SK-N-SH treated with all-trans-retinoic acid at 6 μM for 48 hours (cell line): Measurements from ENCODE around the gene LDHD.

ENCODE experiments used
- ATAC-seq: fragments of 200-7000 bp; cut with Tn5 transposase; 3 replicates; pipeline ENCODE4 v1.9.1; 2020; ENCODE audit warnings: mild to moderate bottlenecking, moderate library complexity
- BACH2 ChIP-seq: fragments of 250-450 bp; sonication (Bioruptor Pico); IDR thresholded peaks from 2 replicates; pipeline ENCODE4 v1.9.0; 2021; ENCODE audit warnings: mild to moderate bottlenecking, borderline replicate concordance
- CSDC2 ChIP-seq: fragments of 250-450 bp; sonication (Bioruptor Pico); IDR thresholded peaks from 2 replicates; pipeline ENCODE4 v1.5.0; 2020; ENCODE audit warnings: mild to moderate bottlenecking, moderate library complexity
- ESRRG ChIP-seq: fragments of 250-450 bp; sonication (Bioruptor Pico); IDR thresholded peaks from 2 replicates; pipeline ENCODE4 v1.6.1; 2021; ENCODE audit warnings: mild to moderate bottlenecking
- GLIS3 ChIP-seq: fragments of 250-450 bp; sonication (Bioruptor Pico); IDR thresholded peaks from 2 replicates; pipeline ENCODE4 v1.5.0; 2020; ENCODE audit warnings: mild to moderate bottlenecking, moderate library complexity
- ISL1 ChIP-seq: fragments of 250-450 bp; sonication (Bioruptor Pico); IDR thresholded peaks from 2 replicates; pipeline ENCODE4 v2.1.2; 2022; ENCODE audit warnings: mild to moderate bottlenecking, moderate library complexity
- OSR1 ChIP-seq: fragments of 250-450 bp; sonication (Bioruptor Pico); IDR thresholded peaks from 2 replicates; pipeline ENCODE4 v1.8.0; 2022; ENCODE audit warnings: moderate library complexity, mild to moderate bottlenecking, inconsistent platforms
- PPARA ChIP-seq: fragments of 250-450 bp; sonication (Bioruptor Pico); IDR thresholded peaks from 2 replicates; pipeline ENCODE4 v1.5.0; 2020; ENCODE audit warnings: mild to moderate bottlenecking, borderline replicate concordance
- RARB ChIP-seq: fragments of 250-450 bp; sonication (Bioruptor Pico); IDR thresholded peaks from 2 replicates; pipeline ENCODE4 v1.8.0; 2021; ENCODE audit warnings: mild to moderate bottlenecking, moderate library complexity
- SNAI2 ChIP-seq: fragments of 250-450 bp; sonication (Bioruptor Pico); IDR thresholded peaks from 2 replicates; pipeline ENCODE4 v1.5.0; 2020; ENCODE audit warnings: mild to moderate bottlenecking, moderate library complexity
- TCF4 ChIP-seq: fragments of 250-450 bp; sonication (Bioruptor Pico); IDR thresholded peaks from 2 replicates; pipeline ENCODE4 v1.8.0; 2021; ENCODE audit warnings: mild to moderate bottlenecking, moderate library complexity, borderline replicate concordance
- TOX ChIP-seq: fragments of 250-450 bp; sonication (Bioruptor Pico); IDR thresholded peaks from 2 replicates; pipeline ENCODE4 v1.8.0; 2021; ENCODE audit warnings: mild to moderate bottlenecking, moderate library complexity, borderline replicate concordance
- ZC3H10 ChIP-seq: fragments of 250-450 bp; sonication (Bioruptor Pico); IDR thresholded peaks from 2 replicates; pipeline ENCODE4 v1.5.1; 2021; ENCODE audit warnings: mild to moderate bottlenecking, moderate library complexity
- ZFP3 ChIP-seq: fragments of 250-450 bp; sonication (Bioruptor Pico); IDR thresholded peaks from 2 replicates; pipeline ENCODE4 v1.5.0; 2020; ENCODE audit warnings: mild to moderate bottlenecking, moderate library complexity
- ZFP30 ChIP-seq: fragments of 450-650 bp; formaldehyde crosslinking; IDR thresholded peaks from 2 replicates; pipeline ENCODE4 v1.5.0; 2022; ENCODE audit warnings: mild to moderate bottlenecking, moderate library complexity
- ZNF565 ChIP-seq: fragments of 450-650 bp; formaldehyde crosslinking; conservative IDR thresholded peaks from 2 replicates; pipeline ENCODE4 v1.5.0; 2020; ENCODE audit warnings: low read depth, mild to moderate bottlenecking, moderate library complexity
- ZNF8 ChIP-seq: fragments of 450-650 bp; formaldehyde crosslinking; IDR thresholded peaks from 2 replicates; pipeline ENCODE4 v1.5.0; 2020; ENCODE audit warnings: mild to moderate bottlenecking, moderate library complexity
- TF ChIP-seq, protein P1 (sequence below): fragments of 250-450 bp; sonication (Bioruptor Pico); IDR thresholded peaks from 2 replicates; pipeline ENCODE4 v1.5.0; 2020; ENCODE audit warnings: mild to moderate bottlenecking, moderate library complexity
- TF ChIP-seq, protein P2 (sequence below): fragments of 250-450 bp; sonication (Bioruptor Pico); IDR thresholded peaks from 2 replicates; pipeline ENCODE4 v1.8.0; 2021; ENCODE audit warnings: low read depth, mild to moderate bottlenecking, moderate library complexity, borderline replicate concordance
- TF ChIP-seq, protein P3 (sequence below): fragments of 250-450 bp; sonication (Bioruptor Pico); IDR thresholded peaks from 2 replicates; pipeline ENCODE4 v1.5.1; 2021; ENCODE audit warnings: mild to moderate bottlenecking, moderate library complexity
- TF ChIP-seq, protein P4 (sequence below): fragments of 250-450 bp; sonication (Bioruptor Pico); IDR thresholded peaks from 2 replicates; pipeline ENCODE4 v1.8.0; 2020; ENCODE audit warnings: mild to moderate bottlenecking, moderate library complexity, borderline replicate concordance
- TF ChIP-seq, protein P5 (sequence below): fragments of 250-450 bp; sonication (Bioruptor Pico); IDR thresholded peaks from 2 replicates; pipeline ENCODE4 v1.5.1; 2020; ENCODE audit warnings: low read depth, mild to moderate bottlenecking, moderate library complexity

The LDHD gene

DNA sequence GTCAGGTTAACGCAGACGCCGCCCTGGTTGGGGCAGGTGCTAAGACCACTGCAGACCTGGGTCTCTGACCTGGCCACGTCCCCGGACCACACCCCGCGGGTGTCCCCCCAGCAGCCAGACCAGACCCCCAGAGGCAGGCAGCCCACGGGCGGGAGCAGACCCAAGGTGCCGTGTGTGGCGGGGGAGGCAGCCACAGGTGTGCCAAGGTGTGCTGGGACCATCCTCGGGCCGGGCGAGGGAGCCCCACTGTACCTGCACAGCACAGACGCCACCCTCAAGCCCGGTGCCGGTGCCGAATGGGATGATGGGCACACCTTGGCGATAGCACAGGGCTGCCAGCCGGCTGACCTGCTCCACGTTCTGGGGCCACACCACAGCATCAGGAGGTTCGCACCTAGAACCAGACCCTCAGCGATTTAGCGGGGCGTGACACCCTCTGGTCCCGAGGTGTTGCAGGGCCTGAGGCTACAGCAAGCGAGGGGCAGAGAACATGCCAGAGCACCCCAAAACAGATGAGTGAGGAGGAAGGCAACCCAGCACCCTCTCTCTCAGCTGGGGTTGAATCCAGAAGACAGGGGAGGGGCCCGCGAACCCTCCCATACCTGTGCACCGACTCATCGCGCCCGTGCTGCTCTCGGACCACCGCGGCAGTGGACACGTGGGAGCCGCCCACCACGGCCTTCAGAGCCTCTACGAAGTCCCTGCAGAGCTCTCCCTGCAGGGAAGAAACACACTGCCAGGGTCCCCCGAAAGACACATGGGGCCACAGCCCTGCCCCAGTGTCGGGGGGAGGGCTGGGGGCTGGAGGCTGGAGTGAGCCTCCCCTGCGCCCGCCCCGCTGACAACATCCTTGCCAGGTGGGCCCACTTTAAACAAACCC lies 1.4 kb downstream of the LDHD start:
- no peak for TF ChIP-seq SNAI2 (CRISPR knock-in tag)
- no peak for TF ChIP-seq ISL1 (CRISPR knock-in tag)
- no peak for TF ChIP-seq CSDC2 (CRISPR knock-in tag)
- TF ChIP-seq, protein P1, sequence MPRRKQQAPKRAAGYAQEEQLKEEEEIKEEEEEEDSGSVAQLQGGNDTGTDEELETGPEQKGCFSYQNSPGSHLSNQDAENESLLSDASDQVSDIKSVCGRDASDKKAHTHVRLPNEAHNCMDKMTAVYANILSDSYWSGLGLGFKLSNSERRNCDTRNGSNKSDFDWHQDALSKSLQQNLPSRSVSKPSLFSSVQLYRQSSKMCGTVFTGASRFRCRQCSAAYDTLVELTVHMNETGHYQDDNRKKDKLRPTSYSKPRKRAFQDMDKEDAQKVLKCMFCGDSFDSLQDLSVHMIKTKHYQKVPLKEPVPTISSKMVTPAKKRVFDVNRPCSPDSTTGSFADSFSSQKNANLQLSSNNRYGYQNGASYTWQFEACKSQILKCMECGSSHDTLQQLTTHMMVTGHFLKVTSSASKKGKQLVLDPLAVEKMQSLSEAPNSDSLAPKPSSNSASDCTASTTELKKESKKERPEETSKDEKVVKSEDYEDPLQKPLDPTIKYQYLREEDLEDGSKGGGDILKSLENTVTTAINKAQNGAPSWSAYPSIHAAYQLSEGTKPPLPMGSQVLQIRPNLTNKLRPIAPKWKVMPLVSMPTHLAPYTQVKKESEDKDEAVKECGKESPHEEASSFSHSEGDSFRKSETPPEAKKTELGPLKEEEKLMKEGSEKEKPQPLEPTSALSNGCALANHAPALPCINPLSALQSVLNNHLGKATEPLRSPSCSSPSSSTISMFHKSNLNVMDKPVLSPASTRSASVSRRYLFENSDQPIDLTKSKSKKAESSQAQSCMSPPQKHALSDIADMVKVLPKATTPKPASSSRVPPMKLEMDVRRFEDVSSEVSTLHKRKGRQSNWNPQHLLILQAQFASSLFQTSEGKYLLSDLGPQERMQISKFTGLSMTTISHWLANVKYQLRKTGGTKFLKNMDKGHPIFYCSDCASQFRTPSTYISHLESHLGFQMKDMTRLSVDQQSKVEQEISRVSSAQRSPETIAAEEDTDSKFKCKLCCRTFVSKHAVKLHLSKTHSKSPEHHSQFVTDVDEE (CRISPR knock-in tag), result no peak
- TF ChIP-seq ZNF8 (CRISPR knock-in tag), result no peak
- TF ChIP-seq, protein P2, sequence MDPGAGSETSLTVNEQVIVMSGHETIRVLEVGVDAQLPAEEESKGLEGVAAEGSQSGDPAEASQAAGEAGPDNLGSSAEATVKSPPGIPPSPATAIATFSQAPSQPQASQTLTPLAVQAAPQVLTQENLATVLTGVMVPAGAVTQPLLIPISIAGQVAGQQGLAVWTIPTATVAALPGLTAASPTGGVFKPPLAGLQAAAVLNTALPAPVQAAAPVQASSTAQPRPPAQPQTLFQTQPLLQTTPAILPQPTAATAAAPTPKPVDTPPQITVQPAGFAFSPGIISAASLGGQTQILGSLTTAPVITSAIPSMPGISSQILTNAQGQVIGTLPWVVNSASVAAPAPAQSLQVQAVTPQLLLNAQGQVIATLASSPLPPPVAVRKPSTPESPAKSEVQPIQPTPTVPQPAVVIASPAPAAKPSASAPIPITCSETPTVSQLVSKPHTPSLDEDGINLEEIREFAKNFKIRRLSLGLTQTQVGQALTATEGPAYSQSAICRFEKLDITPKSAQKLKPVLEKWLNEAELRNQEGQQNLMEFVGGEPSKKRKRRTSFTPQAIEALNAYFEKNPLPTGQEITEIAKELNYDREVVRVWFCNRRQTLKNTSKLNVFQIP, result no peak
- no peak for TF ChIP-seq BACH2 (CRISPR knock-in tag)
- TF ChIP-seq GLIS3 (CRISPR knock-in tag), result no peak
- no peak for TF ChIP-seq TOX (CRISPR knock-in tag)
- TF ChIP-seq, protein P3, sequence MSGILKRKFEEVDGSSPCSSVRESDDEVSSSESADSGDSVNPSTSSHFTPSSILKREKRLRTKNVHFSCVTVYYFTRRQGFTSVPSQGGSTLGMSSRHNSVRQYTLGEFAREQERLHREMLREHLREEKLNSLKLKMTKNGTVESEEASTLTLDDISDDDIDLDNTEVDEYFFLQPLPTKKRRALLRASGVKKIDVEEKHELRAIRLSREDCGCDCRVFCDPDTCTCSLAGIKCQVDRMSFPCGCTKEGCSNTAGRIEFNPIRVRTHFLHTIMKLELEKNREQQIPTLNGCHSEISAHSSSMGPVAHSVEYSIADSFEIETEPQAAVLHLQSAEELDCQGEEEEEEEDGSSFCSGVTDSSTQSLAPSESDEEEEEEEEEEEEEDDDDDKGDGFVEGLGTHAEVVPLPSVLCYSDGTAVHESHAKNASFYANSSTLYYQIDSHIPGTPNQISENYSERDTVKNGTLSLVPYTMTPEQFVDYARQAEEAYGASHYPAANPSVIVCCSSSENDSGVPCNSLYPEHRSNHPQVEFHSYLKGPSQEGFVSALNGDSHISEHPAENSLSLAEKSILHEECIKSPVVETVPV (CRISPR knock-in tag), result no peak
- TF ChIP-seq ZFP30 (CRISPR knock-in tag), result no peak
- TF ChIP-seq ZC3H10 (CRISPR knock-in tag), result no peak
- no peak for TF ChIP-seq ESRRG (CRISPR knock-in tag)
- TF ChIP-seq TCF4 (CRISPR knock-in tag), result no peak
- no peak for TF ChIP-seq PPARA (CRISPR knock-in tag)
- TF ChIP-seq, protein P4, sequence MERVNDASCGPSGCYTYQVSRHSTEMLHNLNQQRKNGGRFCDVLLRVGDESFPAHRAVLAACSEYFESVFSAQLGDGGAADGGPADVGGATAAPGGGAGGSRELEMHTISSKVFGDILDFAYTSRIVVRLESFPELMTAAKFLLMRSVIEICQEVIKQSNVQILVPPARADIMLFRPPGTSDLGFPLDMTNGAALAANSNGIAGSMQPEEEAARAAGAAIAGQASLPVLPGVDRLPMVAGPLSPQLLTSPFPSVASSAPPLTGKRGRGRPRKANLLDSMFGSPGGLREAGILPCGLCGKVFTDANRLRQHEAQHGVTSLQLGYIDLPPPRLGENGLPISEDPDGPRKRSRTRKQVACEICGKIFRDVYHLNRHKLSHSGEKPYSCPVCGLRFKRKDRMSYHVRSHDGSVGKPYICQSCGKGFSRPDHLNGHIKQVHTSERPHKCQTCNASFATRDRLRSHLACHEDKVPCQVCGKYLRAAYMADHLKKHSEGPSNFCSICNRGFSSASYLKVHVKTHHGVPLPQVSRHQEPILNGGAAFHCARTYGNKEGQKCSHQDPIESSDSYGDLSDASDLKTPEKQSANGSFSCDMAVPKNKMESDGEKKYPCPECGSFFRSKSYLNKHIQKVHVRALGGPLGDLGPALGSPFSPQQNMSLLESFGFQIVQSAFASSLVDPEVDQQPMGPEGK (CRISPR knock-in tag), result no peak
- no peak for TF ChIP-seq ZFP3 (CRISPR knock-in tag)
- no peak for ATAC-seq

DNA sequence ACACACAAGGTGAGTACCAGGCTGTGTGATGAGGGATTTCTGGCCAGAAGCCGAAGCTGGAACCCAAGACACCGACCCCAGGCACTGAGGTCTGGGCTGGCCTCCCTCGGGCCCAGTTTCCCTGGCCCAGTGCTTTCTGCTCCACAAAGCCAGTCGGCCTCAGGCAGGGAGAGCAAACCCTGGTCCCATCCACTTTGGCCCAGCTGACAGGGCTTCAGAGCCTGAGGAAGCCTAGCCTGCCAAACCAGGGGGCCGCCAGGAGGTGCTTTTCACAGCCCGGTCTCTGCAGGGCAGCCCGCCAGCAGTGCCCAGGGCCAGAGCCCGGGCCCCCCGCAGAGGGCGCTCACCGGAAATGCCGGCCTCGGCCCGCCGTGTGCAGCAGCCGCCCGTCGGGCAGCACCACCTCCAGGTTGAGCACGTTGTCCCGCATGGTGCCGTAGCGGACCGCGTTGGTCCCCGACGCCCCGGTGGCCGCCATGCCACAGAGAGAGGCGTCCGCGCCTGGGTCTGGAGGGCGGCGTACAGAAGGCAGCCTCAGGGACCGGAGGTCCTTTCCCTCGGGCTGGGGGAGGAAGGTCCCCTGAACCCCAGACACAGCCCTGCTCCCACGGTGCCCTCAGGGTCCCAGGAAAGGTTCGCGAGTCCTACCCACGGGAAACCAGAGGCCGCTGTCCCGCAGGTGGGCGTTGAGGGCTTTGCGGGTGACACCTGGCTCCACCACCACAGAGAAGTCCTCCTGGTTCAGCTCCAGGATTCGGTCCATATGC lies 2.2 kb downstream of the LDHD start:
- no peak for ATAC-seq
- TF ChIP-seq SNAI2 (CRISPR knock-in tag) (no peak), RARB (CRISPR knock-in tag) (no peak), OSR1 (CRISPR knock-in tag) (no peak), ZNF565 (CRISPR knock-in tag) (no peak), ZFP3 (CRISPR knock-in tag) (no peak), PPARA (CRISPR knock-in tag) (no peak), ESRRG (CRISPR knock-in tag) (no peak), ZC3H10 (CRISPR knock-in tag) (no peak), CSDC2 (CRISPR knock-in tag) (no peak), TOX (CRISPR knock-in tag) (no peak), ZNF8 (CRISPR knock-in tag) (no peak)
- TF ChIP-seq, protein P2, result no peak
- TF ChIP-seq, protein P3 (CRISPR knock-in tag), result no peak
- TF ChIP-seq, protein P5, sequence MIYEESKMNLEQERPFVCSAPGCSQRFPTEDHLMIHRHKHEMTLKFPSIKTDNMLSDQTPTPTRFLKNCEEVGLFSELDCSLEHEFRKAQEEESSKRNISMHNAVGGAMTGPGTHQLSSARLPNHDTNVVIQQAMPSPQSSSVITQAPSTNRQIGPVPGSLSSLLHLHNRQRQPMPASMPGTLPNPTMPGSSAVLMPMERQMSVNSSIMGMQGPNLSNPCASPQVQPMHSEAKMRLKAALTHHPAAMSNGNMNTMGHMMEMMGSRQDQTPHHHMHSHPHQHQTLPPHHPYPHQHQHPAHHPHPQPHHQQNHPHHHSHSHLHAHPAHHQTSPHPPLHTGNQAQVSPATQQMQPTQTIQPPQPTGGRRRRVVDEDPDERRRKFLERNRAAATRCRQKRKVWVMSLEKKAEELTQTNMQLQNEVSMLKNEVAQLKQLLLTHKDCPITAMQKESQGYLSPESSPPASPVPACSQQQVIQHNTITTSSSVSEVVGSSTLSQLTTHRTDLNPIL, result no peak
- TF ChIP-seq, protein P1 (CRISPR knock-in tag), result no peak
